NCI-H2081 treated with DMSO at 0.1 percent for 48 hours (cell line): ENCODE data around the gene TRIM44.
"Not testable (repeated sequence)": the region's sequence is repeated elsewhere in the genome, so short reads cannot be mapped to it uniquely, and the experiment has no call there.

ENCODE experiments used
- DNase-seq: peaks from one replicate; lab custom pipeline; 2025; lab: John Stamatoyannopoulos, UW

Gene TRIM44

DNA sequence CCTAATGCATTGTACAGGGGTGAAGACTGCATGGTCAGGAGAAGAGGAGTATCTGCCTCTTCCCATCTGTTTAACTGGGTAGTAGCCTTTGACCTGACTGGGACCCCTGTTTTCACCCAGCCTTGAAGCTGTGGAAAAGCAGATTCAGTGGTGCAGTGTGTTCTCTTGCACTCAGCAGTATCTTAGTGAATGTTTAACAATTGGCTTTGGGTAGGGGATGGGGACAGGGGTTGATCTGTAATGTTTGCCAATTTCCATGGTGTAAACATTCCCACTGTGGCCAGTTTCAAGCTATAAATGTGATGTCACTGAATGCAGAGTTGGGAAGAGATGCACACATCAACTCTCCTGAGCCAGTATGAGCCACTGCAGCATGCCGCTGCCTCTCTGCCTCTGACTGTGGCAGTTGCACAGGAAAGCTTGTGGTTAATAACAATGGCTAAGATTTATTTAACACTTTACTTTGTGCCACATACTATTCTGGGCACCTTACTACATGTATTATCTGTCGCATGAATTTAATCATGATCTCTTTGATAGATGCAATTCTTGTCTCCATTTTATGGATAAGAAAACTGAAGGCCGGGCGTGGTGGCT, 28.6 kb upstream of the TRIM44 start:
- DNase-seq, result no peak

DNA sequence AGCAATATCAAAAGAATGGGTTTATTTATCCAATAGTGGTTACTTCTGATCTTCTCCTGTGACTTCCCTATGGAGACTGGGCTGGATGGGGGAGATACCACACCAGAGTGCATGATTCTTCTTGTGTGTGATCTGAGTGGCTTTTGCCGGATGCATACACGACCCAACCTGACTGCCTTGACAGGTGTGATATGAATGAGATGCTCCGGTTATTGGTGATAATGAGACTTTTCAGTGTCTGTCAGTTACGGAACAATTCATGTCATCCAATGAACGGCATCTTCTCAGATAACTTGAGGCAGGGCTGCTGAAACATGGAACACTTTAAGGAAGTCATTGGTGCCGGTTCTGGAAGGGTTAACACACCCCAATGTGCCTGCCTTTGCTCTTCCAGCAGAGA, 26.6 kb upstream of the TRIM44 start:
- no peak for DNase-seq

DNA sequence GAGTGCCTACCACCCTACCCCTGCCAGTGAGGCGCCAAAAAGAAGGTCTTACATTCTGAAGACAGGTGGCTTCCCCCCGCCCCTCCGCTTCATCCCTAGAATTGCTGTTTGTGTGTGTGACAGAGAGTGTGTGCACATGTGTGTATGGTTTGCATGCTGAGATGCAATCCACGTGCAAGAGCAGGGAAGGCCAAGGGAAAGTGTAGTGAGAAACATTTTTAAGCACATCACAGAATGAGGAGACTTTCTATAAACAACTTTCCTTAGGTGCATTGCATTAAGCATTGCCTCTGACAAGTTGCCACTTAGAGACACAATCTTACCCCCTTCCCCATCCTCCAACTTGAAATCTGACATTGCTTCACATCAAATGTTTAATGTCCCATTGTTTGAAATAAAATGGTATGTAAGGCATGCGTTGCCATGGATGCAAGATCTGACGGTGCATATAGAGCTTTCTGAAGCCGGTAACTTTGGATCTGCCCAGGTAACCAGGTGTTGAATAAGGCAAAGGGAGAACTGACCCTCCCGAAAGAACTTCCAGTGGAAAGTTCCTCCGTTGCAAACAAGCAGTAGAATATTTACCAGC, 22.9 kb upstream of the TRIM44 start:
- no peak for DNase-seq

DNA sequence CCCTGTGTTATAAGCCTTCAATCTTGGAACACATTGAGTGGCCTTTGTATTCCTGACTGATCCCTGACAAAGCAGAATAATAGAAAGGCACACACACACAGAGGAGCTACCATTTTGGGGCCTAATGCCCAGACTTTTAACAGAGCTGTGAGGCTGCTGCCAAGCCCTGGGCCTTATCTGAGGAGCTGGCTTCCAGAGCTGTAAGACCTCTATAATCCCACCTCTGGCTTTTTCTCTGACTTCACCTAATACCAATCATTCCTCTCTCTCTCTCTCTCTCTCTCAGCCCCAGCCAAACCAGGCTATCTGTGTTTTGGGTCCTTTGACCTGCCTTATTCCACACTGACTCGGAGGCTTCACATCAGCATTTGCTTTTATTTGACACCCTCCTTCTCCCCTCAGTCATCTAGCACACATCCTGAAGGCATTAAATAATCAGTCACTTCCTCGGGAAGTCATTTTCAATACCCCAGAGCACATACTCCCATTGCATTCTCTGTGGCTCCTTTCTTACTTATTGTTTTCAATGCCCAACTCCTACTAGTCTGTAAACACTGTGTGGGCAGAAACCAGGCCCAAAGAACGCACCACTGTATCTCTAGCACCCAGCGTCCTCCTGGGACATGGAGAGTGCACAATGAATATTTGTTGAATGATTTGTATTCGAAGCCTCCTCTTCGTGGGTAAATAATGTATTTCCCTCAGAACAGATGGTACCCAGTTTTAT, 21.2 kb upstream of the TRIM44 start:
- DNase-seq, result no peak

DNA sequence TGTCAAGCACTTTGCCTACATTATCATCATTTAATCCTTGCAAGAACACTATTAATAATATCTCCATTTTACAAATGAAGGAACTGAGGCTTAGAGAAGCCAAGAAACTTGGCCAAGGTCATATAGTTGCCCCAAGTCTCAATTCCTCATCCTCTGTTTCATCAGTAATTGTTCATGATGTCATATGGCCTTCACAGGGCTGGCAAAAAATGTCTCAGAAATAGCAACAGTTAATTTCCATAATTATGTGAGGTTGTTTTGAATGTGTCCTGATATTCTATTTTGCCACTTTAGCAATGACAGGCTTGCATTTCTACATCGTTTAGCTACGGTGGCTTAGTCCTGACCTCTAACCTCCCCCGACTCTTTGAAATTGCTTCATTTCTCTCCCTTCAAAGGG, 20.6 kb upstream of the TRIM44 start:
- no peak for DNase-seq

DNA sequence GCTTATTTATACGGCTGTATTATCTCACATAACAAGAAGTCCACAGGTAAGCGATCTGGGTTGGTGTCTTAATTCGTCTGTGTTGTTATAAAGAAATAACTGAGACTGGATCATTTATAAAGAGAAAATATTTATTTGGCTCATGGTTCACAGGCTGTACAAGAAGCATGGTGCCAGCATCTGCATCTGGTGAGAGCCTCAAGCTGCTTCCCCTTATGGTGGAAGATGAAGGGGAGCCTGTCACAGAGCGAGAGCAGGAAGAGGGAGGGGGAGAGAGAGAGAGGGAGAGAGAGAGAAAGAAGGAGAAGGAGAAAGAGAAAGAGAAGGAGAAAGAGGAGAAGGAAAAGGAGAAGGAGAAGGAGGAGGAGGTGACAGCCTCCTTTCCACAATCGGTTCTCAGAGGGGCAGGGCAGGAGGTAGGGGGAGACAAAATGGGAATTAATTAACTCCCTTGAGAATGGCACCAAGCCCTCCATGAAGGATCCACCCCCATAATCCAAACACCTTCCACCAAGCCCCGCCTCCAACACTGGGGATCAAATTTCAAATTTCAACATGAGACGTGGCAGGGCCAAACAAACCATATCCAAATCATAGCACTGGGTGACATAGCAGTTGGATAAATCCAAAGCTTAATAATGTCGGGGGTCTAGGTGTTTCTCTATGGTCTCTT, 15.0 kb upstream of the TRIM44 start:
- DNase-seq, result no peak

DNA sequence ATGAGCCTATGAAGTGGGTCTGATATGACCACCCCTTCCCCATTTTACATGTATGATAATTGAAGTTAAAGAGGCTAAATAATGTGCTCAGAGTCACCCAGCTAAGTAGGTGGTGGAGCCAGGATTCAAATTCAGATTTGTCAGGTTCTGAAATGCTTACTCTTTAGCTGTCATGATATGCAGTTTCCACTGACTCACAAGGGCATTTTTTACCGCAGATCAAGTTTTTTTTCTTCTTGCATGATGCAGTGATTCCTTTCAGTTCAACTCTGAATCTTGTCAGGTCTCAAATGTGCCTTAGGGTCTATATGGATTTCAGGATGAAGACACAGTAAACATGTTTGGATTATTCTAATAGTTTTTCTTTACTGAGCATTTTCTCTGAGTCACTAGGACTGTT, 12.6 kb upstream of the TRIM44 start:
- no peak for DNase-seq

DNA sequence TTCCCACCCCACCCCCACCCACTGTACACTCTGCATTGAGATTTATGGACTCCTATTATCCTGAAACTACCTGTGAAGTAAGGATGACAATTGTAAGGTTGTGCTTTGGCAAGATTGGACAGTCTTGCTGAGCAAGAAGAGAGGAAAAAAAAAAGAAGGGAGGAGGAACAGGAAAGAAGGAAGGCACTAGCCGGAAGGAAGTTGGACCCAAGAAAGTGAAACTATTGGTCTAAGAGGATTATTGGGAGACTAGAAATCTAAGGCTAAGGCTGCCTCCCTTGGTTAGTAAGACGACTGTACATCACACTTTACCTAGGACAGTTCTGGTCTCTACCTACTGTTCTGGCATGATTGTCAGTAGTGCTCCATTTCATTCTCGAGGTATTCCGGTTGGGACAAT, 12.1 kb upstream of the TRIM44 start:
- no peak for DNase-seq

DNA sequence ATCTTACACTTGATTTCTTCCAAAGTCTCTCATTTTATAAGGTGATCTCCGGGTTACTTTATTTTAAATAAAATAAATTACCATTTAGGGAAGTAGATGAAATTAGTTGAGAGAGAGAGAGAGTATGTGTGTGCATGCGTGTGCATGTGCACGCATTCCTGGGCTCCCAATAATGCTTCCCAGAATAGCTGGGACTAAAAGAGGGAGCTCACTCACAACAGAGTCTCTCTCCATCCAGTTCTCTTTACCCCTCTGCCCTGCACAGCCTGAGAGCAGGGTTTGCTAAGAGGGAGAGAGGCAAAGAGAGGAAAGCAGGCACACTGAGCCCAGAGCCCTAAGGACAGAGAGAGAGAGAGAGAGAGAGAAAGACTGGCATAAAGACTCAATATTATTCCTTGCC, 11.3 kb upstream of the TRIM44 start:
- no peak for DNase-seq

DNA sequence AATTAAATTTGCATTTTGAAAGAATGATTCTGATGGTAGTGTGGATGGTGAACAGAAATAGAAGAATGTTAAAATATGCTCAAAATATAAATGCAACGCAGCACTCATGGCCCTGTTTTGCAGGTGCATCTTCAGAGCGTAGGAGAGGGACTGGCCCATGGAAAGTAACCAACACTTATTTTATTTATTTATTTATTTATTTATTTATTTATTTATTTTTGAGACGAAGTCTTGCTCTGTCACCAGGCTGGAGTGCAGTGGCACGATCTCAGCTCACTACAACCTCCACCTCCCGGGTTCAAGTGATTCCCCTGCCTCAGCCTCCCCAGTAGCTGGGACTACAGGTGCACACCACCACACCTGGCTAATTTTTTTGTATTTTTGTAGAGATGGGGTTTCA, 9.8 kb upstream of the TRIM44 start:
- DNase-seq, result not testable (repeated sequence)

DNA sequence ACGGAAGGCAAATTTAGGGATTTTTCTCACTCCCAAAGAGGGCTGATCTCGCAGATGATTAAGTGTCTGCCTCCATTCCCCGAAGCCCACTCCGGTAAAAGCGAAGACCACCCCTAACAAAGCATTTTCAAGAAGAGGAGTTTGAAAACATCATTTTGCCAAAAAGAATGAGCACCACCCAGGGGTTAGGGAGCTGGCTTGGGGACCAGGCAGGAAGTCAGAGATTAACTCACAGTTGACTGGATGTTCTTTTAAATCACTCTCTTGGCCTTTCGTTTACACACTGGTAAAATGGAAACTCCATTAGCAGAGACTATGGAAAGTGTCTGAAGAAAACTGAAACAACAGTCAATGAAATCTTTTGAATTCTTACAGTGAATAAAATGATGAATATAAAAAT, 7.9 kb upstream of the TRIM44 start:
- DNase-seq, result no peak

DNA sequence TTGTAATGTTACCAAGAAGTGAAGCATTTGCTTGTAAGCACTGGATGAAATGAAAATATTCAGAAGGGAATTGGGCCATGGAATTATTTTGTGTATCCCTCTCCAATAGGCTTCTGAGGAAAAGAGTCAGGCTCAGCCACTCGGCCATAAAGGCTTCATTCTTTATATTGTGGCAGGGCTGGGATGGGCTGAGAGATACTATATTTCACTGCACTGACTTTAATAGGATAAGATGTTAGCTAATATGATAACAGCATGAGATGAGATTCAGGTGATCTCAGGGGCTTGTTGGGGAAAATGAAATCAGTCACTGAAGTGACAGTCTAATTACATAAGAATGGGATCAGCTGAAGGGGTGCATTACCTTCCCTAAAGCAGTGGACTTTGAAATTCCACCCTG, 7.3 kb upstream of the TRIM44 start:
- no peak for DNase-seq

DNA sequence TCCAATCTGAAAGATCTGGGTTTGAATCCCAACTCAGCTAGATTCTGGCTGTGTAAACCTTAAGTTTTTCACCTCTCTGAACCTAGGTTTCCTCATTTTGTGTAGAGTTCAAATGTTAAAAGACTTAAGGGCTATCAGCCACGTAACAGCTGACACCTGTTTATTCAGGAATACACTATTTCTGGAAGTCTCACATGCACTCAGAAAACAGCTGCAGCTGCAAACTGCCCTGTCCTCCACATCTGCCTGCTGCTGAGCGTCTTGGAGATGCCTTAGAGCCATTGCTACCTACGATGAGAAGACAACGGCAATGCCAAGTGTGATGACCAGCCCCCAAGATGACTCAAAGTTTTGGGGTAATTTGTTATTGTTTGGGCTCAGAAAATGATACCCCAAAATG, 6.7 kb upstream of the TRIM44 start:
- DNase-seq, result no peak

DNA sequence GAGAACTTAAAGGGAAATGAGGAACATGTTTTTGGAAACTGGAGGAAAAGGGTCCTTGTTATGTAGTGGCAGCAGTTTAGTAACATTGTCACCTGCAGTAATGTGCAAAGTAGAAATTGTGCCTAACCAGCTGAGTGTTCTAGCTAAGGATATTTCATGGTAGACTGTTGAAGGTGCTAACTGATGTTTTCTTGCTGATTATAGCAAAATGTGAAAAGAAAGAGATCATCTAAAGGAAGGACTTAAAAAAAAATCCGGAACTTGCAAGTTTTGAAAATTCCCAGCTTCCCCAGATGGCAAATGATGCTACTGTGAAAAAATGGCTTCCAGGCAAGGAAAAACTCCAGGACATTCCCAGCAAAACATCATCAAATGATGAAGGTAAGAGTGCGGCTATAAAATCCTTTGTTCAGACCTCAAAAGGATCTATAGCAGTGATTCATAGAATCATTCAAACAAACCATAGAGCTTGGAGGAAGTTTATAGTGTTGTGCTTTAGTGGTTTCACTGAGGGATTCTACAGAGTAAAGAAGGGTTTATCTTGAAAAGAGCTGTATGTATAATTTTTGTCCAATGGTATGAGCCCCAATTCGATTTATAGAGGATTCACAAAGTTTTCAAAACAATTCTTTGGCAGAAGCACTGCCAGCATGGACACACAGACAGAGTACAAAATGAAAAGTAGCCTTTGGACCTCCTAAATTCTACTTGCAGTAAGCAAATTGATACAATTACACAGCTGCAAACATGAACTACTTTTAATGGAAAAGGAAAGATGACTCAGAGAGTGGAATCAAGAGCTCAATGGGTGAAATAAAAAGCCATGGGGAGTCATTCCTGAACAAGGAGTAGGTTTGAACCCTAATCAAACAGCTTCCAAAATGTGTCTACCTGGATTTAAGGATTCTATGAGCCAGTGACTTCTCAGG, 4.3 kb upstream of the TRIM44 start:
- DNase-seq, result no peak

DNA sequence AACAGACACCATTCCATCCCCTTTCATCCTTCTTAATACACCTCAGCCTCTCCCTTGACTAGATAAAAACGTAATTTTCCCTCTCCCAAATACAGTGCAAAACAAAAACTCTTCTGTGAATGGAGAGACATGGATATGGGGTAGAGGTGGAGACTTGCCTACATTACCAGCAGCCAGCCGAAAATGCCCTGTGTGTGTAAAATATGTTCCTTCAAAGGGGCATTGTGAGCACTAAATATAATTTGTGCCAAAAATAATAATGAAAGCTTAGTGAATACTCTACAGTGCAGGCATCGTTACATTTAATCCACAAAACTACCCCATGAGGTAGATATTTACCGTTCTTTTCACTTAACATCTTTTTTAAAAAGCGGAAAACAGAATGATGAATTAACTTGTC, 1.0 kb upstream of the TRIM44 start:
- no peak for DNase-seq

DNA sequence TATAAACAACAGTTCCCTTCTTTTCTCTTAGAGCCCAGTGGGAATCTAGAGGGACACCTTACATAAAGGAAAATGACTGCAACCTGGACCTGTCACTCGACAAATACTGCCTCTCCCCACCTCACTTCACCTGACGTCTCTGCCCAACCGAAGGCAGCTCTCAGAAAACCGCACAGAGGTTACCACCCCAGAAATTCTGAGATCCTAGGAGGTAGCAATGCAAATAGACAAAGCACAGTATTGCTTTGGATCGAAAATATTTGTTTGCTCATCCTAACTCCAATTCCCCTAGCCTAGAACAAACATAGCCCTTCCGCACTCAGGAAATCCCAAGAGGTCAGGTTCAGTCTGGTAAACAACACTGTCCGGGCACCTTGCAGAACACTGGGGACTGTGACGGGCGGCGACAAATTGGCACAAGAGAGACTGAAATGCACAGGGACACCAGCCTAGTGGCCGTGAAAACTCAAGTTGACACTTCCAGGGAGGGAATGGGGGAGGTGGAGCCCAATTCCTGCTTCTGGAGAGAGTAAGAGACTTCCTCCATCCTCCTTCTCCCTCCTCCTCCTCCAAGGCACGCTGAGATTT, 420 bp upstream of the TRIM44 start:
- no peak for DNase-seq

DNA sequence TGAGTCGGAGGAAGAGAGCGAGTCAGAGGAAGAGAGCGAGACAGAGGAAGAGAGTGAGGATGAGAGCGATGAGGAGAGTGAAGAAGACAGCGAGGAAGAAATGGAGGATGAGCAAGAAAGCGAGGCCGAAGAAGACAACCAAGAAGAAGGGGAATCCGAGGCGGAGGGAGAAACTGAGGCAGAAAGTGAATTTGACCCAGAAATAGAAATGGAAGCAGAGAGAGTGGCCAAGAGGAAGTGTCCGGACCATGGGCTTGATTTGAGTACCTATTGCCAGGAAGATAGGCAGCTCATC, 780 bp downstream of the TRIM44 start:
- DNase-seq, result no peak

DNA sequence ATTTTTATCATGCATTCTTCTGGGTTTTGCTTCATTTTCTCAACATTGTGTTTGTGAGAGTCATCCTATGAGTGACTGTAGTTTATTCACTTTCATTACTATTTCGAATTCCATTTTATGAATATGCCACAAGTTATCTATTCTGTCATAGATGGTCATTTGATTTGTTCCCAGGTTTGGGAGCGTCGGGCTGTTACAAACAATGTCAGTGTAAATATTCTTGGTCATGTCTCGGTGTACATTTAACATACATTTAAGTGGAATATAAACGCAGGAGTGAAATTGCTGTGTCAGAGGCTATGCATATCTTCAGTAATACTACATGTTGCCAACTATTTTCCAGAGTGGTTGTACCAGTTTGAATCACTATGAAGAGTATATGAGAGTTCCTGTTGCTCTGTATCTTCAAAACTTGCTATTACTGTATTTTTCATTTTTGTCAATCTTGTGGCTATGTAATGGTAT, 2.4 kb downstream of the TRIM44 start:
- no peak for DNase-seq

DNA sequence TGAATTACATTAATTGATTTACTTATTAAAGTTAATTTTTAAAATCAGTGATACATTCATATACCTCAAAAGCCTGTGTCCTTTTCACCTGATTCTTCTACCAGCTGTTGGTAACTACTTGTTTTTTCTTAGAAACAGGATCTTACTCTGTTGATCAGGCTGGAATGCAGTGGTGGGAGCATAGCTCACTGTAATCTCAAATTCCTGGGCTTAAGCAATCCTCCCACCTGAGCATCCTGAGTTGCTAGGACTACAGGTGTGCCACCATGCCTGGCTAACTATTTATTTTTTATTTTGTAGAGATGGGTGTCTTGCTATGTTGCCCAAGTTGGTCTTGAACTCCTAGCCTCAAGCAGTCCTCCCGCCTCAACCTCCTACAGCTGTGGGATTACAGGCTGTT, 4.7 kb downstream of the TRIM44 start:
- DNase-seq, result no peak

DNA sequence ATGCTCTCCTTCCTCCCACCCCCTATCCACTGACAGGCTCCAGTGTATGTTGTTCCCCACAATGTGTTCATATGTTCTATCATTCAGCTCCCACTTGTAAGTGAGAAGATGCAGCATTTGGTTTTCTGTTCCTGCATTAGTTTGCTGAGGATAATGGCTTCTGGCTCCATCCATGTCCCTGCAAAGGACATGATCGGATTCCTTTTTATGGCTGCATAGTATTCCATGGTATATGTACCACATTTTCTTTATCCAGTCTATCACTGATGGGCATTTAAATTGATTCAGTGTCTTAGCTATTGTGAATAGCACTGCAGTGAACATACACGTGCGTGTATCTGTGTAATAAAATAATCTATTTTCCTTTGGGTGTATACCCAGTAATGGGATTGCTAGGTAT, 5.8 kb downstream of the TRIM44 start:
- DNase-seq, result not testable (repeated sequence)

DNA sequence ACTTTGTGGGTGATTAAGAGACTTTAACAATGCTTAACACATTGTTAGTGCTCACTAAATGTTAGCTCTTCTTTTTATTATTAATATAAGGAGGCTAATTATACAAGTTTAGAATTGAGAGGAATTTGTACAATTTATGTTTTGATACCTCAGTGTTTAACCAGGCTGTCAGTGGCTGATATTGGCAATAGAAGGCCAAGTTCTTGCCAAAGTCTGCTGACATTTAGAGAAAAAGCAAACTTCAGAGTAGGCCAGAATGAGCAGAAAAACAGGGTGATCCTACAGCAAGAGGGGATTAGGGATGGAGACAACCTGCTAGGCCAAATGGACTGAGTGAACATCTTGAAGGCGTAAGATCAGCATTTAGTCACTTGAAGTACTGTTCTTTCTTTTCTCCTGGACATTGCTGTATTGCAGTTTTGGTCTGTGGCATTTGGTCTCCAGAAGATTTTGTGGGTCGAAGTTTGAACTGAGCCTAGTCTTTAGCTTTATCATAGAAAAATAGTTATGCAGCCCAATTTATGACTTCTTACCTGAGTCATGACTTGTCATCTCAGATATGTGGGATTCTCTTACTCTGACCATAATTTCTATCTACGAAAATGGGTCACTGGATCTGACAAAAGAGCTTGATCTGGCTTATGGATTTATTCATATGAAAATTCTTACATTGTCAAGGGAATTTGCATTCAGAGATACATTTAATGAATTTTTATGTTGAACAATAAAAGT, 9.0 kb downstream of the TRIM44 start:
- no peak for DNase-seq
